ENCODE results near the gene SOX12.
"Not testable (repeated sequence)": the region's sequence is repeated elsewhere in the genome, so short reads cannot be mapped to it uniquely, and the experiment has no call there.

The SOX12 gene

GRCh38 chr20:328975-329695 lies 3.8 kb downstream of the SOX12 start:
- no peak for DNase-seq (ENCODE audit: low read depth in 2 of 2)

GRCh38 chr20:329851-330232 lies 4.5 kb downstream of the SOX12 start:
- DNase-seq (ENCODE audit: low read depth in 2 of 2), result no peak

- peak; percentile 40 to 46 for DNase-seq (ENCODE audit: low read depth in 2 of 2)
Measured at GRCh38 chr20:330233-331149, 5.1 kb downstream of the SOX12 start.

- no peak for DNase-seq (ENCODE audit: low read depth in 2 of 2)
Measured at GRCh38 chr20:334578-334977, 9.2 kb downstream of the SOX12 start.

- DNase-seq (ENCODE audit: low read depth in 2 of 2), result not testable (repeated sequence)
Measured at GRCh38 chr20:336040-336439, 10.7 kb downstream of the SOX12 start.

- DNase-seq (ENCODE audit: low read depth in 2 of 2), result no peak
Measured at GRCh38 chr20:341682-342081, 16.3 kb downstream of the SOX12 start.

- DNase-seq (ENCODE audit: low read depth in 2 of 2), result no peak
Measured at GRCh38 chr20:343107-343506, 17.8 kb downstream of the SOX12 start.

- no peak for DNase-seq (ENCODE audit: low read depth in 2 of 2)
Measured at GRCh38 chr20:346033-346639, 20.8 kb downstream of the SOX12 start.

- no peak for DNase-seq (ENCODE audit: low read depth in 2 of 2)
Measured at GRCh38 chr20:346640-347316, 21.4 kb downstream of the SOX12 start, which contains the start of gene NRSN2. NRSN2 (plus strand) TSS chr20:347111; CDS start chr20:349644, 2,533 bp downstream.

GRCh38 chr20:347317-347639 lies 21.9 kb downstream of the SOX12 start:
- DNase-seq (ENCODE audit: low read depth in 2 of 2), result no peak

- DNase-seq (ENCODE audit: low read depth in 2 of 2), result peak in 1 of 2 donors; percentile 60
Measured at GRCh38 chr20:347640-348484, 22.5 kb downstream of the SOX12 start.

- no peak for DNase-seq (ENCODE audit: low read depth in 2 of 2)
Measured at GRCh38 chr20:348972-349841, 23.9 kb downstream of the SOX12 start.

GRCh38 chr20:353166-353565 lies 27.8 kb downstream of the SOX12 start:
- DNase-seq (ENCODE audit: low read depth in 2 of 2), result no peak

GRCh38 chr20:354298-354977 lies 29.1 kb downstream of the SOX12 start:
- peak; percentile 65 to 70 for DNase-seq (ENCODE audit: low read depth in 2 of 2)

GRCh38 chr20:356154-356553 lies 30.8 kb downstream of the SOX12 start:
- not testable (repeated sequence) for DNase-seq (ENCODE audit: low read depth in 2 of 2)

- DNase-seq (ENCODE audit: low read depth in 2 of 2), result no peak
Measured at GRCh38 chr20:356745-357144, 31.4 kb downstream of the SOX12 start.

GRCh38 chr20:358891-359555 lies 33.7 kb downstream of the SOX12 start:
- DNase-seq (ENCODE audit: low read depth in 2 of 2), result no peak

GRCh38 chr20:361561-361960 lies 36.2 kb downstream of the SOX12 start:
- no peak for DNase-seq (ENCODE audit: low read depth in 2 of 2)
